RWPE1 (cell line): ENCODE measurements around the gene FSTL4.

Experiments used
- CTCF ChIA-PET: fragments of 350-600 bp; sonication (Branson Sonifier 250); formaldehyde crosslinking; extraction: SDS; loops from one replicate; lab custom pipeline; 2021; lab: Yijun Ruan, JAX
- POLR2A ChIA-PET: fragments of 400-600 bp; formaldehyde crosslinking; extraction: SDS; loops from one replicate; lab custom pipeline; 2020; ENCODE audit warnings: antibody characterized with exemption; ENCODE audit not compliant: low non-redundant PET; lab: Yijun Ruan, JAX
- DNase-seq: peaks from one replicate; pipeline ENCODE4 v3.0.0; 2012; ENCODE audit warnings: low spot score
- H3K27ac ChIP-seq: fragments of 450-650 bp; 2 replicates; pipeline ENCODE4 v1.5.1; 2017
- TF ChIP-seq, protein P1 (sequence below): fragments of 450-650 bp; conservative IDR thresholded peaks from 2 replicates; pipeline ENCODE4 v1.5.1; 2017; ENCODE audit warnings: low read depth, mild to moderate bottlenecking

The FSTL4 gene

DNA sequence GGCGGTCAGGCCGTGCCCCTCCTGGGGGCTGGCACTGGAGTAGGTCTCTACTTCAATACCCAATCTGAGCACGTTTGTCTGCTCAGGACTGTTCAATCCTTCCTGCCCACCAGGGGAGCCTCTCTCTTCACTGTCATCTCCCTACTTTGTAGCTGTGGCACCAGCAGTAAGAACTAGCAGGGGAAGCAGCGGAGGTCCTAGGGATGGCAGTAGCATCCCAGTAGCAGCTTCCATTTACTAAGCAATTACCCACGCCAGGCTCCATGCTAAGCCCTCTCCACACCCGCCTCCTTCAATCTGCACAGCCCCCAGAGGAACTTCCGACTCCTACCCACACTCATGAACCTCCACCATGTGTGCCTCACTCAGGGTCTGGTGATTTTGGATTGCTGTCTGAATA, 31.7 kb downstream of the FSTL4 start:
- ChIA-PET POLR2A (no interaction called here), CTCF (interaction anchor here (0.7 kb wide), 2 partner anchors 55 to 61 kb away, joined by 3 to 4 read pairs; no protein-coding TSS in a partner anchor)
- H3K27ac ChIP-seq: no peak overlapping the region

DNA sequence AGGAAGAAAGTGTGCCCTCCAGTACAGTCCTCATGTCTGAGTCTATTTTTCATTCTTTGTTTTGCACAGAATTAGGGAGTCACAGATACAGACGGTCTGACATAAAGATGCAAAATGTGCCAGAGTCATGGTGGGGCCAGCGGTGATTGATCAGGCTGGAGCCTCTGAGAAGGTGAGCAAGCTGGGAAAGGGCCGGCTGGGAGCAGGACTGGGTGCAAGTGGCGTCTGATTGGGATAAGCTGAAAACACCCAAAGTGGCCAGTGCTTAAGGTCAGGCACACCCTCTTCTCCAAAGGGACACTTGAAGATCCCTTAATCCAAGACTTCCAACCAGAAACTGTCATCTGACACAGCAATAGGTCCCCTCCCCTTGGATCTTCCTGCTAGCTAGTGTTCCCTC, 32.6 kb downstream of the FSTL4 start:
- DNase-seq: no peak
- ChIA-PET CTCF (interaction anchor here (0.7 kb wide), 1 partner anchor 60 kb away, joined by 4 read pairs; no protein-coding TSS in a partner anchor), POLR2A (no interaction called here)
- TF ChIP-seq, protein P1, sequence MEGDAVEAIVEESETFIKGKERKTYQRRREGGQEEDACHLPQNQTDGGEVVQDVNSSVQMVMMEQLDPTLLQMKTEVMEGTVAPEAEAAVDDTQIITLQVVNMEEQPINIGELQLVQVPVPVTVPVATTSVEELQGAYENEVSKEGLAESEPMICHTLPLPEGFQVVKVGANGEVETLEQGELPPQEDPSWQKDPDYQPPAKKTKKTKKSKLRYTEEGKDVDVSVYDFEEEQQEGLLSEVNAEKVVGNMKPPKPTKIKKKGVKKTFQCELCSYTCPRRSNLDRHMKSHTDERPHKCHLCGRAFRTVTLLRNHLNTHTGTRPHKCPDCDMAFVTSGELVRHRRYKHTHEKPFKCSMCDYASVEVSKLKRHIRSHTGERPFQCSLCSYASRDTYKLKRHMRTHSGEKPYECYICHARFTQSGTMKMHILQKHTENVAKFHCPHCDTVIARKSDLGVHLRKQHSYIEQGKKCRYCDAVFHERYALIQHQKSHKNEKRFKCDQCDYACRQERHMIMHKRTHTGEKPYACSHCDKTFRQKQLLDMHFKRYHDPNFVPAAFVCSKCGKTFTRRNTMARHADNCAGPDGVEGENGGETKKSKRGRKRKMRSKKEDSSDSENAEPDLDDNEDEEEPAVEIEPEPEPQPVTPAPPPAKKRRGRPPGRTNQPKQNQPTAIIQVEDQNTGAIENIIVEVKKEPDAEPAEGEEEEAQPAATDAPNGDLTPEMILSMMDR: no peak
- no peak overlapping the region for H3K27ac ChIP-seq

More for the DNA sequence above, 31.7 kb downstream of the FSTL4 start:
- DNase-seq: no peak
- TF ChIP-seq, protein P1: no peak

DNA sequence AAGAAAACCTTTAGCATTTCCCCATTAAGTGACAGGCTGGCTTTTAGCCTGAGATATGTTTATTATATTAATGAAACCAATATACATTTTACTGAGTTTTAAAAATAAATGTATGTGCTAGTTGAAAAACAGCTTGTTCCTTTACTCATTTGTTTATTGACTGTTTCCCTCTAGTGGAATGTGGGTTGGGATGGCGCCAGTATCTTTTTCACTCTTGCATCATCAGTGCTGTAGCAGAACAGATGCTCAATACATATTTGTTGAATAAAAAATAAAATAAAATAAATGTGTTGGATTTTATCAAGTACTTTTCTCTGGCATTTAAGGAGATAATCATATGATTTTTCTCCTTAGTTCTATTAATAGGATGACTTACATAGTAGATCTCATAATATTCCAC, 43.0 kb downstream of the FSTL4 start:
- ChIA-PET POLR2A (no interaction called here), CTCF (no interaction called here)
- TF ChIP-seq, protein P1: no peak
- H3K27ac ChIP-seq: no peak overlapping the region
- no peak for DNase-seq

DNA sequence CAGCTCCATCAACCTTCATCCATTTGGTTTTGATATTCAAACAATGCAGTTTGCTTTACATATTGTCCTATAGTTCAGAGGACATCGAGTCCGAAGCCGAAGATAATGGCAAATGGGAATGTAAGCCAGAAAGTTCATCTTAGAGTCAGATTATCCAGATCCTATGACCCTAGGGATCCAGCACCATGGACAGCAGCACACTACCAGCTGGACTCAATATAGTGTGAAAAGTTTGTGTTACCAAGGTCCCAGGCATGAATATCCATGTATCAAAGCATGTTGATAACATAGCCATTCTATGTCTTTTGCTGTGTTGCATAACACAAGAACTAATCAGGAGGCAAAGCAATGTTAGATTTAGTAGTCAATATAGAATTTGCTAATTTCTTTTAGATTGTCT, 46.3 kb downstream of the FSTL4 start:
- TF ChIP-seq, protein P1: no peak
- peak; percentile 57 for DNase-seq
- CTCF ChIA-PET: no interaction called here
- POLR2A ChIA-PET: no interaction called here
- no peak overlapping the region for H3K27ac ChIP-seq

- TF ChIP-seq, protein P1: no peak
- ChIA-PET CTCF (interaction anchor here (0.5 to 1.2 kb wide), 2 partner anchors 12 to 13 kb away, joined by 3 read pairs; no protein-coding TSS in a partner anchor), POLR2A (no interaction called here)
- no peak for DNase-seq
- H3K27ac ChIP-seq: no peak overlapping the region
Measured at GRCh38 chr5:133564921-133565565, 47.3 kb downstream of the FSTL4 start.

DNA sequence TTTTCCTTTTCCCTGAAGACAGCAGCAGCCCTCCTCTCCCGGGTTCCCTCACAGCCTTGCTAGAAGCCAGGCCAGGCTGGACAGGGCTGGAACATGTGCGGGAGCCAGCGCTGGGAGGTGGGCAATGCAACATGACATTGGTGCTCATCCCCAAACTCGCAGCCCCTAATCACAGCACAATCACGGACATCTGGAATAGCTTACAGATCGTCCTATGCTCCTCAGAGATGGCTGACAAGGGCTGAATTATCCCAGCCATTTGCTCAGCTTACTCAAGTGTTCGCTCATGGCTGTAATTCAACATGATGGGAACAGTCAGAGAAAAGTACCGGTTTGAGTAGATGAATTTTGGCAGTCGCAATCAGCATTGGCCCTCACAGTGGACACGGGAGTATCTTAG, 49.8 kb downstream of the FSTL4 start:
- TF ChIP-seq, protein P1: no peak
- DNase-seq: no peak
- ChIA-PET CTCF (interaction anchor here (0.6 kb wide), 1 partner anchor 16 kb away, joined by 3 read pairs; no protein-coding TSS in a partner anchor), POLR2A (no interaction called here)
- H3K27ac ChIP-seq: no peak overlapping the region
